LNCAP (cell line): ENCODE results near the gene SFT2D3.

ENCODE experiments used
- CTCF ChIP-seq: fragments of 450-650 bp; IDR thresholded peaks from 2 replicates; pipeline ENCODE4 v1.5.1; 2017; ENCODE audit warnings: mild to moderate bottlenecking

Gene SFT2D3

GRCh38 chr2:127740665-127741288, 39.5 kb downstream of the SFT2D3 start:
- TF ChIP-seq CTCF, result no peak

- no peak for TF ChIP-seq CTCF
Measured at GRCh38 chr2:127743477-127744026, 42.3 kb downstream of the SFT2D3 start.

- no peak for TF ChIP-seq CTCF
Measured at GRCh38 chr2:127747621-127748020, 46.3 kb downstream of the SFT2D3 start.

GRCh38 chr2:127753374-127753773, 52.1 kb downstream of the SFT2D3 start:
- no peak for TF ChIP-seq CTCF

- TF ChIP-seq CTCF, result no peak
Measured at GRCh38 chr2:127754186-127754585, 52.9 kb downstream of the SFT2D3 start.
